GM21529 (cell line): ENCODE measurements around the gene NRG2.

ENCODE experiments used
- ATAC-seq: cut with Tn5 transposase; IDR thresholded peaks from one replicate; pipeline ENCODE4 v1.9.1; 2021; ENCODE audit not compliant: unreplicated experiment

Gene NRG2

GRCh38 chr5:140042643-140043507 is at the start of gene NRG2:
NRG2 (minus strand) TSS chr5:140043299.
- peak; percentile 61 for ATAC-seq

GRCh38 chr5:140090251-140090650 is 47.2 kb upstream of the NRG2 start:
- no peak for ATAC-seq

- no peak for ATAC-seq
Observed at GRCh38 chr5:140084541-140084940, 41.4 kb upstream of the NRG2 start.

GRCh38 chr5:140083650-140084049 is 40.6 kb upstream of the NRG2 start:
- no peak for ATAC-seq

- no peak for ATAC-seq
Observed at GRCh38 chr5:140083120-140083519, 40.0 kb upstream of the NRG2 start.

GRCh38 chr5:140076788-140077187 is 33.7 kb upstream of the NRG2 start:
- ATAC-seq, result no peak

- ATAC-seq, result no peak
Observed at GRCh38 chr5:140076142-140076541, 33.0 kb upstream of the NRG2 start.

GRCh38 chr5:140075371-140075770 is 32.3 kb upstream of the NRG2 start:
- ATAC-seq, result no peak

GRCh38 chr5:140073296-140073695 is 30.2 kb upstream of the NRG2 start:
- ATAC-seq, result no peak

GRCh38 chr5:140072812-140073211 is 29.7 kb upstream of the NRG2 start:
- no peak for ATAC-seq

GRCh38 chr5:140060816-140061215 is 17.7 kb upstream of the NRG2 start:
- no peak for ATAC-seq

GRCh38 chr5:140058212-140058932 is 15.3 kb upstream of the NRG2 start:
- no peak for ATAC-seq

- ATAC-seq, result no peak
Observed at GRCh38 chr5:140056880-140057279, 13.8 kb upstream of the NRG2 start.

GRCh38 chr5:140055152-140055551 is 12.1 kb upstream of the NRG2 start:
- ATAC-seq, result no peak

- ATAC-seq, result no peak
Observed at GRCh38 chr5:140054086-140054689, 11.1 kb upstream of the NRG2 start.

- no peak for ATAC-seq
Observed at GRCh38 chr5:140051950-140052349, 8.9 kb upstream of the NRG2 start.

- ATAC-seq, result no peak
Observed at GRCh38 chr5:140049713-140050112, 6.6 kb upstream of the NRG2 start.

- ATAC-seq, result no peak
Observed at GRCh38 chr5:140049205-140049604, 6.1 kb upstream of the NRG2 start.

- ATAC-seq, result no peak
Observed at GRCh38 chr5:140044041-140044440, 942 bp upstream of the NRG2 start.

- ATAC-seq, result peak; percentile 21
Observed at GRCh38 chr5:140043508-140043872, 391 bp upstream of the NRG2 start.

- no peak for ATAC-seq
Observed at GRCh38 chr5:140042393-140042642, 781 bp downstream of the NRG2 start.
